GM20000 (cell line): ENCODE results near the gene ACTG1.

Experiments used
- DNase-seq: peaks from one replicate; pipeline ENCODE4 v3.0.0; 2012; ENCODE audit warnings: low spot score
- CTCF ChIP-seq: IDR thresholded peaks from 2 replicates; pipeline ENCODE4 v1.5.1; 2012; ENCODE audit warnings: mild to moderate bottlenecking, control low read depth; ENCODE audit errors: extremely low read depth, missing control alignments

ACTG1 gene

GRCh38 chr17:81483862-81484194 is 28.8 kb downstream of the ACTG1 start:
- TF ChIP-seq CTCF, result no peak
- no peak for DNase-seq

DNA sequence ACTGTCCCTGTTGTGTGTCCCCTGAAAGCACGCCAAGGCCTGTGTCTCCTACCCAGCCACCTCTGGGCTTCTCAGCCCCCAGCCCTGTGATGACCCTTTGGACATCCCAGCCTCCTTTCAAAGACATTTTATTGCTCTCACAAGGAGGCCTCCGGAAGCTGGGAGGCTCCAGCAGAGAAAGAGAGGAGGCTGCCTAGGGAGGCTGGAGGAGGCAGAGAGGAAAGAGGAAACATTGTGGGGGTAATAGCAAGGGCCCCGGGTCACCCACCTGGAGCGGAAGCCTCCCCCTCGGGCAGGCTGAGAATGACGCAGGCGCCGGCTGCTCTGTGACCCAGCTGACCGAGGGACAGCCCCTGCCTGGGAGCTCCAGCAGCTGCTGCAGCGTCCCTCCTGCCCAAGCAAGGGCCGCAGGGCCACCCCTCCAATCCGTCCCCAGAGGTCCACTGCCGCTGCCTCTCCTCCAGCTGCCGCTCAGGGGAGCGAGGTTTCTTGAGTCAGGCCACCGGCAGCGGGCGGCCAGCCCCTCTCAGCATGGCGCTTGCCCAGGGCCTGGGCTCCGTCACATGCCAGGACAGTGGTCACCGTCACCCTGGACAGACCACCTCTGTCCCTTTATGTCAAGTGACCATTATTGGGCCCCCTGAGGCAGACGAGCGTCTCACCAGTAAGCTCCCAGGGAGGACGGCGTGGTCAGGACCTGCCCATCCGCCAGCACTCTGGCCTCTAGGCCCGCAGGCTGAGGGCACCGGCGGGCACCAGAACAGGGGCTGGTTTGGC is 29.3 kb downstream of the ACTG1 start:
- DNase-seq, result peak; percentile 88
- TF ChIP-seq CTCF, result no peak

DNA sequence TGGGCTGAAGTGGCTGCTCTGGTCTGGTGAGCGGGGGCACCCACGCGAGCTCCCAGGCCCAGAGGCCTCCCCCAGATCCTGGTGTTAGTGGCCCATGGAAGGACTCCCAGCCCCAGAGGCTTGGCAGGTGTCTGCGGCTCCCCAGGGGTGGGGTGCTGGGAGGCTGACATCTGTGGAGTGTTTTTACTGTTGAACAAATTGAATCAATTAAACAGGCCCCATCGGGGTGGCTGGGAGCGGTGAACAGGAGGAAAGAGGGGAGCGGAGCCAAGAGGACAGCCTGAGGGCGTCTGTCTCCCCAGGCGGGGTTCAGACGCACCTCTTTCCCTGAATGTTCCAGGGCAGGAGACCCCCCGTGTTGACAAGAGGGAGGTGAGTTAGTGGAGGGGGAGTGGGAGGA is 29.9 kb downstream of the ACTG1 start:
- no peak for TF ChIP-seq CTCF
- no peak for DNase-seq

- no peak for DNase-seq
- TF ChIP-seq CTCF, result no peak
These were observed 30.6 kb downstream of the ACTG1 start for GRCh38 chr17:81481815-81482505.

DNA sequence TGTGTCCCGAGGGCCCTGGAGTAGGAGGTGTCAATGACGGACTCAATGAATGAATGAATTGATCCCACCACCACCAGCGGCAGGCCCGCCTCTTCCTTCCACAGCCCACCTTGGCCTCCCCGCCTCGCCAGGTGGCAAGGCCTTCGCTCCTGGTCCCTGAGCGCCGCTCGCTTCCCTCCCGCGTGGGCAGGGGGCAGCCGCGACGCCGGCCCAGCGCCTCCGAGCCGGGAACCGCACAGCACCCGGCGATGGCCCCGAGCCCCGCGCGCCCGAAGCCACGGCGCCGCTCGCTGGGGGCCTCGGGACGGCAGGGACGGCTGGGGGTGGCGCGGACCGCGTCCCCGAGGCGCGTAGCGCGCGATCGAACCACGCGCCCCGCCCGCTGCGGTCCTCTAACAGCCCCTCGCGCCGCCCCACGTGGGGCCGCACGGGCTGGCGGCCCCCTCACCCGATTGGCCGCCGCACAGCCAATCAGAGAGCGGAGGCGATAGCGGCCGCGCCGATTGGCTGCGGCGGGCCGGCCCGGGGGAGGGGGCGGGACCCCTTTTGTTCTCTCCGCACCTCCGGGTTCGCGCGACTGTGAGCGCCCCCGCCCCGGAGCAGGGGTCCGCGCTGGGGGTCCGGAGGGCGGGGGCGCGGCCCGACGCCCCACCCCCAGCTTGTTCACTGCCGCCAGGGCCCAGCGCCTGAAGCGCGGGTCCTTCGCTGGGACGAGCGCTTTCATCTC is 31.4 kb downstream of the ACTG1 start:
- TF ChIP-seq CTCF, result no peak
- no peak for DNase-seq

DNA sequence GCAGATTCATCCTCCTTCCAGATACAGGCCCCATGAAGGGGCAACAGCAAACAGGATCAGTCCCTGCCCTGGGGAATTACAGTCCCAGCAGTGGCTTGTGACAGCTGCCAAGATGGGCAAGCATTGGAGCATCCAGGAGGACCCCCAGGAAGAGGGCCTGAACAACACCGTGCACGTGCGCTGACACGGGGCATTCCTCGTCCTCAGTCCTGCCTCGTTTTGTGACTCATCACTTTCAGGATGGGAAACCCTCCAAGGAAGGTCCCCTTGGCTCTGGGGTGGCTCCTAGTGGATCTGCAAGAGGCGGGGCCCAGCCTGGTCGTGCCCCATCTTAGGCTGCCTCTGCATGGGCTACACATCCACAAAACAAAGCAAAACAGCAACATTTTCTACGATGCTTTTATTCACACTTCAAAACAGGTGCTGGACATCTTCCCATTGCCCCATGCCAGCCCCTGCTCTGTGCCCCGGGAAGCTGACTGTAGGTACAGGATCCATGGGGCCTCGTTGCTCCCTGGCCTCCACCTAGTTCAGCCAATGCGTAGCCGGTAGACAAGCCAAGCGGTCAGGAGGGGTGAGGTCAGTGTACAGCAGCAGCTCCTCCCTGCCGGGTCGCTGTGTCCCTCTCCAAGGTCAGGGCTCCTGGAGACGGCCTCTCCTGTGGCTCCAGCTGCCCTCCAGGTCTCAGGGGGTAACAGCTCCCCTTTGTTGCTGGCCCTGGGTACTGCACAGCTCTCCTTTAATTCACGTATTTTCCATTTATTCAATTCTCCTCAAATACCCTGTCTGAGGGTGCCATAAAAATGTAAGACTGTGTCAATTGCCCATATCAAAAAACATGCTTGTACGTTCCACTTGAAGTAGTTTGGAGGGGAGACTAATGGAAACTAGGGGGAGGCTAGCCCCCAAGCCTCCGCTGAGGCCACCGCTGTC is 32.2 kb downstream of the ACTG1 start:
- no peak for DNase-seq
- TF ChIP-seq CTCF, result no peak
